Subcutaneous adipose tissue (tissue), 4 donors: ENCODE results near the gene TBC1D20. TPM values are rescaled to one million over a fixed set of nuclear protein-coding genes. Genes with fewer than 3 reads are reported as not detected.

Experiments
- CTCF ChIP-seq: fragments of 450-650 bp; IDR thresholded peaks from one replicate; pipeline ENCODE4 v1.5.1; 2016; ENCODE audit warnings: low read depth, mild to moderate bottlenecking, control low read depth, antibody characterized with exemption, moderate library complexity
- total RNA-seq, 4 donors: library from RNA; depleted of rRNA; stranded (reverse); fragments of >200 nt; gene quantifications; one replicate each; pipeline ENCODE4 v1.1.0, GENCODE V29; 2016

The TBC1D20 gene
- total RNA-seq, 4 donors from 2014 or later, result 36.9 to 54.5 (median 44.6) TPM

- no peak for TF ChIP-seq CTCF
These were observed 16.7 kb upstream of the TBC1D20 start for GRCh38 chr20:478949-479429.

- TF ChIP-seq CTCF, result no peak
These were observed 15.9 kb upstream of the TBC1D20 start for GRCh38 chr20:478010-478948.

- TF ChIP-seq CTCF, result no peak
These were observed 13.4 kb upstream of the TBC1D20 start for GRCh38 chr20:475463-476357.

GRCh38 chr20:474581-474980 is 12.2 kb upstream of the TBC1D20 start:
- no peak for TF ChIP-seq CTCF

GRCh38 chr20:472889-473292 is 10.6 kb upstream of the TBC1D20 start:
- no peak for TF ChIP-seq CTCF

GRCh38 chr20:472137-472846 is 10.0 kb upstream of the TBC1D20 start:
- TF ChIP-seq CTCF, result no peak
